ENCODE data around the gene OR8K5. TPM values are rescaled to one million over a fixed set of nuclear protein-coding genes. Genes with fewer than 3 reads are reported as not detected.
"Not testable (repeated sequence)": the region's sequence is repeated elsewhere in the genome, so short reads cannot be mapped to it uniquely, and the experiment has no call there.

Gene OR8K5, protein sequence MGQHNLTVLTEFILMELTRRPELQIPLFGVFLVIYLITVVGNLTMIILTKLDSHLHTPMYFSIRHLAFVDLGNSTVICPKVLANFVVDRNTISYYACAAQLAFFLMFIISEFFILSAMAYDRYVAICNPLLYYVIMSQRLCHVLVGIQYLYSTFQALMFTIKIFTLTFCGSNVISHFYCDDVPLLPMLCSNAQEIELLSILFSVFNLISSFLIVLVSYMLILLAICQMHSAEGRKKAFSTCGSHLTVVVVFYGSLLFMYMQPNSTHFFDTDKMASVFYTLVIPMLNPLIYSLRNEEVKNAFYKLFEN
- not detected in 2 replicates for total RNA-seq (2014; rRNA removed; shearing (Covaris generic))

- no peak for DNase-seq (ENCODE audit: low spot score)
Measured at GRCh38 chr11:56160217-56160616, at the start of gene OR8K5. TSS of gene OR8K5 (minus strand) at chr11:56160317. CDS start at chr11:56160317, 0 bp downstream.

DNA sequence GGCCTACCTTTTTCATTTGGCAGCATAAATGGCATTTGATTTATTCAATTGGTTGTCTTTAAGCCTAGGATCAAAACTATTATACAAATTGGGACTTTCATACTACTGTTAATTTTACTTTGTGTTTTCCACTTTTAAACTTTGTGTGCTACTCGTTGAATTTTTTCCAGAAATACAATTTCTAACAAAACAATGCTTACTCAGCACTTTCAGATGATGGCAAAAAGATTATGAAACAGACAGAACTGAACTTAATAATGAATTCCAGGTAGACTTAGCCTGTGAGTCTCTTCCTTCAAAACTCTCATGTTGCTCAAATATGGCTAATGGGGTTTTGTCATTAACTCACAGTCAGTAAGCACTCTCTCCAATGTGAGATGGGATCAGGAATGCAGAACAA lies 47.7 kb upstream of the OR8K5 start:
- no peak for DNase-seq (ENCODE audit: low spot score)

- no peak for DNase-seq (ENCODE audit: low spot score)
Measured at GRCh38 chr11:56197367-56197766, 37.2 kb upstream of the OR8K5 start.

- no peak for DNase-seq (ENCODE audit: low spot score)
Measured at GRCh38 chr11:56196705-56197104, 36.6 kb upstream of the OR8K5 start.

- DNase-seq (ENCODE audit: low spot score), result no peak
Measured at GRCh38 chr11:56188602-56189001, 28.5 kb upstream of the OR8K5 start.

- no peak for DNase-seq (ENCODE audit: low spot score)
Measured at GRCh38 chr11:56183459-56183858, 23.3 kb upstream of the OR8K5 start.

- no peak for DNase-seq (ENCODE audit: low spot score)
Measured at GRCh38 chr11:56176318-56176717, 16.2 kb upstream of the OR8K5 start, which contains the start of gene OR5J2. TSS of gene OR5J2 (plus strand) at chr11:56176618. CDS start at chr11:56176618, 0 bp downstream.

- DNase-seq (ENCODE audit: low spot score), result no peak
Measured at GRCh38 chr11:56172256-56172830, 12.2 kb upstream of the OR8K5 start.

DNA sequence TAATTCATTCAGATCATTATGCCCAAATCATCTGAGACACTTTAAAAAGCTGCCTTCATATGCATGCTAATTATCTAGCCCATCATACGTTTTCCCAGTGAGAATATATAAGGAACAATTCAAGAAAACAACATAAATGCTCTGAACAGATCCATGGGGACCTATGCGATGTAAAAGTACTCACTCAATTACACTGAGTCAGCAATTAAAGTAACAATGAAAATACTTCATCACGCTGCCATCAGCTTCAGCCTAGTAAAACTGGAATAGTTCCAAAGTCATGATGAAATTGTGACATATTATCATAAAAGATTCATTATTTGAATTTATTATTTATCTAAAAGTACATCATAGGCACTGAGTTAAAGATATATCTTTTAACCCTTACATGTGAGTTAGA lies 3.7 kb upstream of the OR8K5 start:
- DNase-seq (ENCODE audit: low spot score), result no peak

DNA sequence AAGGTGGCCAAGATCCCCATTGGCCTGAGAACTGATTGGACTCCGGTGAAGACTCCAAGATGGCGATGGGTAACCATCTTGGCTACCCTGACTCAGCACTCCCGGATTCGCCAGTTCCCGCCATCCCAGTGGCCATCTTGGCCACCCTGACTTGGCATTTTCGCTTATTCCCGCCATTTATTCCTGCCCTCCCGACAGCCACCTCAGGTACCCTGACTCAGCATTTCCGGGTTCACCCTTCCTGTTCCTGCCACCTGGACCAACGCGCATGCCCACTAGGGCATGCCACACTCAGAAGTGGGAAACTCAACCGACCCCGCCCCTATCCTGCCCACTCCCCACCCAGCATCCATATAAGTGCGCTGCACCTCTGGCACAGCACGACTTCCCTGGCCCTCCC lies 7.8 kb downstream of the OR8K5 start:
- no peak for DNase-seq (ENCODE audit: low spot score)

DNA sequence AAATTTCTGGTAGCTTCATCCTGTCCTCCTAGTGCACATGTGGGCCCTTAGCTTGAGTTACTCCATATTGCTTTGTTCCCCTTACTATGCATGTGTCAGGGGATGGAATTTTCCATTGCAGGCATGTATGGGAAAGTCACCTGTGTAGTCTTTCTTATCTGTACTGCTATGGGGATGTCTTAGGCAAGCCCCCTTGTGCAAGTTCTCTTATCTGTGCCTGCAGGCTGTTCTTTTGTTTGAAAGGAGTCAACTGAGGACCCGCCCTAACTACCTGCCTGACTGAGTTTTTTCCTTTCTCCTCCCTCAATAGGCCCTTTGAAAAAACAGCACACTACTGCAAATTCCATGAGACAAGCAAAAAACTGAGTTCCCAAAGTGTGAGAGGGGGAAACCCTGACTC lies 8.7 kb downstream of the OR8K5 start:
- DNase-seq (ENCODE audit: low spot score), result no peak

DNA sequence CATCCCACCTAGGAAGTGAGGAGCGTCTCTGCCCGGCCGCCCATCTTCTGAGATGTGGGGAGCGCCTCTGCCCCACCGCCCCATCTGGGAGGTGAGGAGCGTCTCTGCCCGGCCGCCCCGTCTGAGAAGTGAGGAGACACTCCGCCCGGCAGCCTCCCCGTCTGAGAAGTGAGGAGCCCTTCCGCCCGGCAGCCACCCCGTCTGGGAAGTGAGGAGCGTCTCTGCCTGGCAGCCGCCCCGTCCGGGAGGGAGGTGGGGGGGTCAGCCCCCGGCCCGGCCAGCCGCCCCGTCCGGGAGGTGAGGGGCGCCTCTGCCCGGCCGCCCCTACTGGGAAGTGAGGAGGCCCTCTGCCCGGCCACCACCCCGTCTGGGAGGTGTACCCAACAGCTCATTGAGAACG lies 16.4 kb downstream of the OR8K5 start:
- DNase-seq (ENCODE audit: low spot score), result not testable (repeated sequence)

- DNase-seq (ENCODE audit: low spot score), result no peak
Measured at GRCh38 chr11:56140151-56140661, 19.9 kb downstream of the OR8K5 start, which contains the start of gene OR8J3. TSS of gene OR8J3 (minus strand) at chr11:56140201. CDS start at chr11:56137718, 2,483 bp downstream.

- DNase-seq (ENCODE audit: low spot score), result no peak
Measured at GRCh38 chr11:56122073-56122472, 38.0 kb downstream of the OR8K5 start, which contains the start of gene OR8H3. TSS of gene OR8H3 (plus strand) at chr11:56122373. CDS start at chr11:56122373, 0 bp downstream.

Other genes starting within 250 kb of the OR8K5 start
- gene OR5W2, start 245.7 kb downstream of the OR8K5 start, total RNA-seq (2014; rRNA removed; shearing (Covaris generic)), result not detected in 2 replicates
- gene OR5I1, start 223.9 kb downstream of the OR8K5 start, total RNA-seq (2014; rRNA removed; shearing (Covaris generic)), result not detected in 2 replicates
- gene OR10AG1, start 190.4 kb downstream of the OR8K5 start, total RNA-seq (2014; rRNA removed; shearing (Covaris generic)), result not detected in 2 replicates
- not detected in 2 replicates for gene OR5F1, start 165.7 kb downstream of the OR8K5 start, total RNA-seq (2014; rRNA removed; shearing (Covaris generic))
- not detected in 2 replicates for gene OR5AS1, start 132.7 kb downstream of the OR8K5 start, total RNA-seq (2014; rRNA removed; shearing (Covaris generic))
- not detected in 2 replicates for gene OR8I2, start 67.0 kb downstream of the OR8K5 start, total RNA-seq (2014; rRNA removed; shearing (Covaris generic))
- gene OR8H2, start 56.6 kb downstream of the OR8K5 start, total RNA-seq (2014; rRNA removed; shearing (Covaris generic)), result not detected in 2 replicates
- not detected in 2 replicates for gene OR8H3, start 37.9 kb downstream of the OR8K5 start, total RNA-seq (2014; rRNA removed; shearing (Covaris generic))
- not detected in 2 replicates for gene OR8J3, start 20.1 kb downstream of the OR8K5 start, total RNA-seq (2014; rRNA removed; shearing (Covaris generic))
- not detected in 2 replicates for gene OR5J2, start 16.3 kb upstream of the OR8K5 start, total RNA-seq (2014; rRNA removed; shearing (Covaris generic))
- not detected in 2 replicates for gene OR5T2, start 73.9 kb upstream of the OR8K5 start, total RNA-seq (2014; rRNA removed; shearing (Covaris generic))
- gene OR5T3, start 91.9 kb upstream of the OR8K5 start, total RNA-seq (2014; rRNA removed; shearing (Covaris generic)), result not detected in 2 replicates
- gene OR5T1, start 113.8 kb upstream of the OR8K5 start, total RNA-seq (2014; rRNA removed; shearing (Covaris generic)), result not detected in 2 replicates
- not detected in 2 replicates for gene OR8H1, start 131.9 kb upstream of the OR8K5 start, total RNA-seq (2014; rRNA removed; shearing (Covaris generic))
- not detected in 2 replicates for gene OR8K3, start 154.8 kb upstream of the OR8K5 start, total RNA-seq (2014; rRNA removed; shearing (Covaris generic))
- gene OR8K1, start 185.7 kb upstream of the OR8K5 start, total RNA-seq (2014; rRNA removed; shearing (Covaris generic)), result not detected in 2 replicates
- gene OR8J1, start 194.0 kb upstream of the OR8K5 start, total RNA-seq (2014; rRNA removed; shearing (Covaris generic)), result not detected in 2 replicates
- not detected in 2 replicates for gene OR8U1, start 215.3 kb upstream of the OR8K5 start, total RNA-seq (2014; rRNA removed; shearing (Covaris generic))